Fibroblast of lung (primary cell): Measurements from ENCODE around the gene HSP90AB1. TPM values are rescaled to one million over a fixed set of nuclear protein-coding genes. Genes with fewer than 3 reads are reported as not detected.

Experiments
- DNase-seq, 2 donors: peaks; one replicate each; pipeline versions ENCODE4 v3.0.0 to v3.0.0-alpha.2; 2010; ENCODE audit warnings: low read depth in 2 of 2
- H2AFZ ChIP-seq: 2 replicates; pipeline ENCODE4 v1.5.1; 2012; ENCODE audit warnings: low read length, control low read depth, inconsistent platforms
- H3K27ac ChIP-seq: 2 replicates; pipeline ENCODE4 v1.5.1; 2011; ENCODE audit warnings: low read length, control low read depth; ENCODE audit not compliant: insufficient read depth
- H3K27me3 ChIP-seq: 2 replicates; pipeline ENCODE4 v1.5.1; 2011; ENCODE audit warnings: mild to moderate bottlenecking, low read length; ENCODE audit not compliant: control insufficient read depth, insufficient read depth
- H3K36me3 ChIP-seq: 2 replicates; pipeline ENCODE4 v1.5.1; 2011; ENCODE audit warnings: low read length; ENCODE audit not compliant: control insufficient read depth, insufficient read depth
- H3K4me1 ChIP-seq: 2 replicates; pipeline ENCODE4 v1.5.1; 2011; ENCODE audit warnings: low read length; ENCODE audit not compliant: control insufficient read depth, insufficient read depth; ENCODE audit errors: extremely low read depth
- H3K4me2 ChIP-seq: 2 replicates; pipeline ENCODE4 v1.5.1; 2011; ENCODE audit warnings: low read length, control low read depth; ENCODE audit not compliant: insufficient read depth; ENCODE audit errors: extremely low read depth
- H3K4me3 ChIP-seq, 4 experiments: fragments of 200-600 bp in 1 of 4; sonication (generic) in 1 of 4; replicated peaks in 1 of 4; 2 replicates each; pipeline ENCODE4 v1.5.1; 2011 to 2016; ENCODE audit warnings: low read length in 4 of 4, low read depth in 3 of 4, mild to moderate bottlenecking in 3 of 4, control low read depth in 2 of 4, inconsistent platforms in 1 of 4, mixed read lengths in 1 of 4; ENCODE audit not compliant: insufficient read depth in 1 of 4; ENCODE audit errors: control extremely low read depth in 1 of 4
- H3K79me2 ChIP-seq: 2 replicates; pipeline ENCODE4 v1.5.1; 2012; ENCODE audit warnings: mild to moderate bottlenecking, low read length, inconsistent platforms; ENCODE audit not compliant: control insufficient read depth, insufficient read depth
- H3K9ac ChIP-seq: 2 replicates; pipeline ENCODE4 v1.5.1; 2011; ENCODE audit warnings: mild to moderate bottlenecking, low read length, control low read depth; ENCODE audit not compliant: insufficient read depth
- H3K9me3 ChIP-seq: 2 replicates; pipeline ENCODE4 v1.5.1; 2012; ENCODE audit warnings: low read depth, low read length; ENCODE audit not compliant: control insufficient read depth, insufficient read depth
- H4K20me1 ChIP-seq: 2 replicates; pipeline ENCODE4 v1.5.1; 2011; ENCODE audit warnings: low read length; ENCODE audit not compliant: control insufficient read depth, insufficient read depth; ENCODE audit errors: extremely low read depth
- CTCF ChIP-seq, 2 donors: IDR thresholded peaks in 1 of 2; conservative IDR thresholded peaks in 1 of 2; 1 replicate in 1 of 2; 2 replicates in 1 of 2; pipeline ENCODE4 v1.5.1; 2011 to 2012; ENCODE audit warnings: low read length in 2 of 2, control low read depth in 1 of 2, inconsistent platforms in 1 of 2, low read depth in 1 of 2, mild to moderate bottlenecking in 1 of 2
- EZH2 ChIP-seq: IDR thresholded peaks from 2 replicates; pipeline ENCODE4 v1.5.1; 2012; ENCODE audit warnings: low read length, control low read depth, mild to moderate bottlenecking; ENCODE audit errors: missing control alignments
- polyA plus RNA-seq, 2 donors: library from polyadenylated mRNA; depleted of rRNA in 1 of 2; stranded (reverse) in 1 of 2; unstranded in 1 of 2; fragments of >200 nt; gene quantifications; 2 replicates each; pipeline ENCODE4 v1.2.1, GENCODE V29; 2011 to 2012; ENCODE audit warnings: missing spikeins in 1 of 2
- total RNA-seq: library from RNA; depleted of rRNA; stranded (reverse); fragments of >200 nt; gene quantifications from 2 replicates; pipeline ENCODE4 v1.2.1, GENCODE V29; 2014

HSP90AB1 gene
- total and polyA plus RNA-seq, 2 donors (not counting 1 experiment from before 2014, with no cell fraction given), result 452 to 775 TPM

- no peaks in the 10 kb centered on the region for H3K79me2 ChIP-seq
Measured at GRCh38 chr6:44202972-44203750, 43.7 kb upstream of the HSP90AB1 start.

GRCh38 chr6:44203955-44204354 lies 42.9 kb upstream of the HSP90AB1 start:
- no peaks in the 10 kb centered on the region for H3K4me1 ChIP-seq
- no peak overlapping the region for H3K27ac ChIP-seq
- H3K4me2 ChIP-seq, result no peak overlapping the region
- no peak overlapping the region for H3K9ac ChIP-seq
- no peak overlapping the region for H3K4me3 ChIP-seq
- no peaks in the 10 kb centered on the region for H3K9me3 ChIP-seq
- H3K36me3 ChIP-seq, result no peaks in the 10 kb centered on the region
- H3K79me2 ChIP-seq, result no peaks in the 10 kb centered on the region
- TF ChIP-seq CTCF (conservative IDR thresholded peaks at IDR 0.05 in 1 of 2, IDR thresholded peaks at IDR 0.05 in 1 of 2; ENCODE audit: low read depth in 1 of 2, low read length in 2 of 2), result no peak
- no peak for TF ChIP-seq EZH2
- DNase-seq, result no peak
- H2AFZ ChIP-seq, result no peak overlapping the region
- H4K20me1 ChIP-seq, result no peaks in the 10 kb centered on the region
- peaks cover 8% of the 10 kb centered on the region for H3K27me3 ChIP-seq

More at GRCh38 chr6:44202972-44203750, 43.7 kb upstream of the HSP90AB1 start:
- H4K20me1 ChIP-seq, result no peaks in the 10 kb centered on the region
- TF ChIP-seq EZH2 (no peak), CTCF (conservative IDR thresholded peaks at IDR 0.05 in 1 of 2, IDR thresholded peaks at IDR 0.05 in 1 of 2; ENCODE audit: low read depth in 1 of 2, low read length in 2 of 2) (no peak)
- H3K4me2 ChIP-seq, result no peak overlapping the region
- no peaks in the 10 kb centered on the region for H3K36me3 ChIP-seq
- H3K4me3 ChIP-seq, result no peak overlapping the region
- no peak overlapping the region for H3K27ac ChIP-seq
- no peaks in the 10 kb centered on the region for H3K4me1 ChIP-seq
- no peak overlapping the region for H3K9ac ChIP-seq
- no peak for DNase-seq
- peaks cover 3% of the 10 kb centered on the region for H3K27me3 ChIP-seq
- H3K9me3 ChIP-seq, result no peaks in the 10 kb centered on the region
- no peak overlapping the region for H2AFZ ChIP-seq

GRCh38 chr6:44207966-44208365 lies 38.9 kb upstream of the HSP90AB1 start:
- Histone ChIP-seq H3K4me3 (no peak overlapping the region), H4K20me1 (no peaks in the 10 kb centered on the region), H3K27me3 (peaks cover 8% of the 10 kb centered on the region), H3K4me1 (no peaks in the 10 kb centered on the region), H3K27ac (no peak overlapping the region), H3K4me2 (no peak overlapping the region), H3K9me3 (no peaks in the 10 kb centered on the region), H3K9ac (no peak overlapping the region), H2AFZ (no peak overlapping the region), H3K79me2 (no peaks in the 10 kb centered on the region), H3K36me3 (no peaks in the 10 kb centered on the region)
- DNase-seq, result no peak
- TF ChIP-seq CTCF (conservative IDR thresholded peaks at IDR 0.05 in 1 of 2, IDR thresholded peaks at IDR 0.05 in 1 of 2; ENCODE audit: low read depth in 1 of 2, low read length in 2 of 2), result no peak
- no peak for TF ChIP-seq EZH2
